ENCODE measurements around the gene UVRAG.

The UVRAG gene

GRCh38 chr11:75910426-75911145 lies 95.6 kb downstream of the UVRAG start:
- Histone ChIP-seq H2BK120ac (ENCODE audit: low read depth, low read length) (no peak overlapping the region), H3K23ac (ENCODE audit: low read length) (no peak overlapping the region), H2AK5ac (ENCODE audit: low read length) (no peak overlapping the region), H4K5ac (ENCODE audit: low read length) (no peak overlapping the region), H3K27ac (ENCODE audit: low read depth, low read length) (no peak overlapping the region), H3K27me3 (ENCODE audit: insufficient read depth, low read length, poor library complexity) (no peaks in the 10 kb centered on the region), H3K4me1 (ENCODE audit: control insufficient read depth, low read depth, low read length) (no peaks in the 10 kb centered on the region), H4K8ac (ENCODE audit: low read depth, low read length) (no peak overlapping the region), H3K79me2 (ENCODE audit: control insufficient read depth, insufficient read depth, low read length) (no peaks in the 10 kb centered on the region), H2BK15ac (replicated peaks; ENCODE audit: low read depth) (no peak overlapping the region), H3K4ac (ENCODE audit: low read depth, low read length) (no peak overlapping the region), H3K4me3 (ENCODE audit: low read length) (no peak overlapping the region), H3K56ac (ENCODE audit: low read length) (no peak overlapping the region), H3K79me1 (ENCODE audit: low read length) (no peaks in the 10 kb centered on the region), H3K18ac (ENCODE audit: low read length) (no peak overlapping the region), H3K4me2 (ENCODE audit: low read length) (no peak overlapping the region), H2BK5ac (ENCODE audit: low read length) (no peak overlapping the region), H3K9ac (ENCODE audit: low read length) (no peak overlapping the region), H3K36me3 (ENCODE audit: control insufficient read depth, insufficient read depth, low read length) (no peaks in the 10 kb centered on the region)
- DNase-seq, result no peak
- no CpG with 5 or more reads among the region's 3 CpGs for WGBS (ENCODE audit: extremely low coverage, insufficient coverage, low lambda C conversion rate)

- Histone ChIP-seq H2BK120ac (ENCODE audit: low read depth, low read length) (no peak overlapping the region), H3K79me2 (ENCODE audit: control insufficient read depth, insufficient read depth, low read length) (no peaks in the 10 kb centered on the region), H4K5ac (ENCODE audit: low read length) (no peak overlapping the region), H3K56ac (ENCODE audit: low read length) (no peak overlapping the region), H3K4me3 (ENCODE audit: low read length) (no peak overlapping the region), H2BK15ac (replicated peaks; ENCODE audit: low read depth) (no peak overlapping the region), H4K8ac (ENCODE audit: low read depth, low read length) (no peak overlapping the region), H3K4me1 (ENCODE audit: control insufficient read depth, low read depth, low read length) (no peaks in the 10 kb centered on the region), H3K23ac (ENCODE audit: low read length) (no peak overlapping the region), H3K9ac (ENCODE audit: low read length) (no peak overlapping the region), H3K27me3 (ENCODE audit: insufficient read depth, low read length, poor library complexity) (no peaks in the 10 kb centered on the region), H3K4me2 (ENCODE audit: low read length) (no peak overlapping the region), H3K4ac (ENCODE audit: low read depth, low read length) (no peak overlapping the region), H2BK5ac (ENCODE audit: low read length) (no peak overlapping the region), H3K27ac (ENCODE audit: low read depth, low read length) (no peak overlapping the region), H3K79me1 (ENCODE audit: low read length) (no peaks in the 10 kb centered on the region), H2AK5ac (ENCODE audit: low read length) (no peak overlapping the region), H3K36me3 (ENCODE audit: control insufficient read depth, insufficient read depth, low read length) (no peaks in the 10 kb centered on the region), H3K18ac (ENCODE audit: low read length) (no peak overlapping the region)
- WGBS (ENCODE audit: extremely low coverage, insufficient coverage, low lambda C conversion rate), result no CpG with 5 or more reads among the region's 11 CpGs
- no peak for DNase-seq
These were observed 96.4 kb downstream of the UVRAG start for GRCh38 chr11:75911459-75911858.

GRCh38 chr11:75913984-75914383 lies 99.0 kb downstream of the UVRAG start:
- H4K5ac ChIP-seq (ENCODE audit: low read length), result no peak overlapping the region
- H3K4me1 ChIP-seq (ENCODE audit: control insufficient read depth, low read depth, low read length), result no peaks in the 10 kb centered on the region
- no peak overlapping the region for H4K8ac ChIP-seq (ENCODE audit: low read depth, low read length)
- H3K56ac ChIP-seq (ENCODE audit: low read length), result no peak overlapping the region
- no peaks in the 10 kb centered on the region for H3K79me2 ChIP-seq (ENCODE audit: control insufficient read depth, insufficient read depth, low read length)
- no peak overlapping the region for H2BK120ac ChIP-seq (ENCODE audit: low read depth, low read length)
- WGBS (ENCODE audit: extremely low coverage, insufficient coverage, low lambda C conversion rate), result no CpG with 5 or more reads among the region's 2 CpGs
- H2BK15ac ChIP-seq (replicated peaks; ENCODE audit: low read depth), result no peak overlapping the region
- no peak overlapping the region for H3K23ac ChIP-seq (ENCODE audit: low read length)
- H3K27me3 ChIP-seq (ENCODE audit: insufficient read depth, low read length, poor library complexity), result no peaks in the 10 kb centered on the region
- H2BK5ac ChIP-seq (ENCODE audit: low read length), result no peak overlapping the region
- no peak overlapping the region for H3K9ac ChIP-seq (ENCODE audit: low read length)
- no peaks in the 10 kb centered on the region for H3K79me1 ChIP-seq (ENCODE audit: low read length)
- H3K27ac ChIP-seq (ENCODE audit: low read depth, low read length), result no peak overlapping the region
- no peak overlapping the region for H3K18ac ChIP-seq (ENCODE audit: low read length)
- no peak overlapping the region for H3K4ac ChIP-seq (ENCODE audit: low read depth, low read length)
- no peak overlapping the region for H3K4me3 ChIP-seq (ENCODE audit: low read length)
- H3K36me3 ChIP-seq (ENCODE audit: control insufficient read depth, insufficient read depth, low read length), result no peaks in the 10 kb centered on the region
- H3K4me2 ChIP-seq (ENCODE audit: low read length), result no peak overlapping the region
- H2AK5ac ChIP-seq (ENCODE audit: low read length), result no peak overlapping the region
- no peak for DNase-seq

DNA sequence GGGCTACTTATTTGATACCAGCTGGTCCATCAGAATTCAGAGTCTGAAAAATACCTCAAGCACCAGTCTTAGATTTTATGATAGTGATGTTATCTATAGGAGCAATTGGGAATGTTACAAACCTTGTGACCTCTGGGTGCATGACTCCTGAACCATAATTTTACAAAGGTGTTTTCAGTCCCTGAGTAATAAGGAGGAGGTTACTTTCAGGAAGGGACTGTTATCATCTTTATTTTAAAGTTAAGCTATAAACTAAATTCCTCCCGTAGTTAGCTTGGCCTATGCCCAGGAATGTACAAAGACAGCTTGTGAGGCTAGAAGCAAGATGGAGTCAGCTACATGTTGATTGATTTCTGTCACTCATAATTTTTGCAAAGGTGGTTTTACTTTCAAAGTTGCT lies 101.9 kb downstream of the UVRAG start:
- H3K36me3 ChIP-seq (ENCODE audit: control insufficient read depth, insufficient read depth, low read length), result no peaks in the 10 kb centered on the region
- no peak overlapping the region for H2AK5ac ChIP-seq (ENCODE audit: low read length)
- no CpG with 5 or more reads among the region's 1 CpG for WGBS (ENCODE audit: extremely low coverage, insufficient coverage, low lambda C conversion rate)
- H4K8ac ChIP-seq (ENCODE audit: low read depth, low read length), result no peak overlapping the region
- H2BK15ac ChIP-seq (replicated peaks; ENCODE audit: low read depth), result no peak overlapping the region
- H2BK5ac ChIP-seq (ENCODE audit: low read length), result no peak overlapping the region
- H3K4me2 ChIP-seq (ENCODE audit: low read length), result no peak overlapping the region
- H3K4me3 ChIP-seq (ENCODE audit: low read length), result no peak overlapping the region
- no peak overlapping the region for H4K5ac ChIP-seq (ENCODE audit: low read length)
- H3K4ac ChIP-seq (ENCODE audit: low read depth, low read length), result no peak overlapping the region
- DNase-seq, result no peak
- H3K79me1 ChIP-seq (ENCODE audit: low read length), result no peaks in the 10 kb centered on the region
- H3K4me1 ChIP-seq (ENCODE audit: control insufficient read depth, low read depth, low read length), result no peaks in the 10 kb centered on the region
- no peak overlapping the region for H3K9ac ChIP-seq (ENCODE audit: low read length)
- H3K23ac ChIP-seq (ENCODE audit: low read length), result no peak overlapping the region
- H2BK120ac ChIP-seq (ENCODE audit: low read depth, low read length), result no peak overlapping the region
- no peak overlapping the region for H3K18ac ChIP-seq (ENCODE audit: low read length)
- H3K27me3 ChIP-seq (ENCODE audit: insufficient read depth, low read length, poor library complexity), result no peaks in the 10 kb centered on the region
- H3K56ac ChIP-seq (ENCODE audit: low read length), result no peak overlapping the region
- no peaks in the 10 kb centered on the region for H3K79me2 ChIP-seq (ENCODE audit: control insufficient read depth, insufficient read depth, low read length)
- H3K27ac ChIP-seq (ENCODE audit: low read depth, low read length), result no peak overlapping the region

- H3K4ac ChIP-seq (ENCODE audit: low read depth, low read length), result no peak overlapping the region
- H3K79me2 ChIP-seq (ENCODE audit: control insufficient read depth, insufficient read depth, low read length), result no peaks in the 10 kb centered on the region
- no peak overlapping the region for H2BK15ac ChIP-seq (replicated peaks; ENCODE audit: low read depth)
- H2AK5ac ChIP-seq (ENCODE audit: low read length), result no peak overlapping the region
- H3K18ac ChIP-seq (ENCODE audit: low read length), result no peak overlapping the region
- no peaks in the 10 kb centered on the region for H3K36me3 ChIP-seq (ENCODE audit: control insufficient read depth, insufficient read depth, low read length)
- H3K4me2 ChIP-seq (ENCODE audit: low read length), result no peak overlapping the region
- no peak overlapping the region for H2BK120ac ChIP-seq (ENCODE audit: low read depth, low read length)
- H2BK5ac ChIP-seq (ENCODE audit: low read length), result no peak overlapping the region
- no peak overlapping the region for H3K23ac ChIP-seq (ENCODE audit: low read length)
- WGBS (ENCODE audit: extremely low coverage, insufficient coverage, low lambda C conversion rate), result no CpG with 5 or more reads among the region's 7 CpGs
- H3K56ac ChIP-seq (ENCODE audit: low read length), result no peak overlapping the region
- H3K79me1 ChIP-seq (ENCODE audit: low read length), result no peaks in the 10 kb centered on the region
- no peak for DNase-seq
- no peak overlapping the region for H3K4me3 ChIP-seq (ENCODE audit: low read length)
- H3K27ac ChIP-seq (ENCODE audit: low read depth, low read length), result no peak overlapping the region
- H3K27me3 ChIP-seq (ENCODE audit: insufficient read depth, low read length, poor library complexity), result no peaks in the 10 kb centered on the region
- no peak overlapping the region for H4K8ac ChIP-seq (ENCODE audit: low read depth, low read length)
- no peaks in the 10 kb centered on the region for H3K4me1 ChIP-seq (ENCODE audit: control insufficient read depth, low read depth, low read length)
- H4K5ac ChIP-seq (ENCODE audit: low read length), result no peak overlapping the region
- H3K9ac ChIP-seq (ENCODE audit: low read length), result no peak overlapping the region
These were observed 103.3 kb downstream of the UVRAG start for GRCh38 chr11:75918331-75918730.

- no peak overlapping the region for H3K23ac ChIP-seq (ENCODE audit: low read length)
- no peak for DNase-seq
These were observed 104.5 kb downstream of the UVRAG start for GRCh38 chr11:75919525-75919924.

More at GRCh38 chr11:75919525-75919924, 104.5 kb downstream of the UVRAG start:
- Histone ChIP-seq H3K27me3 (ENCODE audit: insufficient read depth, low read length, poor library complexity) (no peaks in the 10 kb centered on the region), H3K18ac (ENCODE audit: low read length) (no peak overlapping the region), H3K36me3 (ENCODE audit: control insufficient read depth, insufficient read depth, low read length) (no peaks in the 10 kb centered on the region), H3K79me2 (ENCODE audit: control insufficient read depth, insufficient read depth, low read length) (no peaks in the 10 kb centered on the region), H3K4me2 (ENCODE audit: low read length) (no peak overlapping the region), H3K4me1 (ENCODE audit: control insufficient read depth, low read depth, low read length) (no peaks in the 10 kb centered on the region), H2AK5ac (ENCODE audit: low read length) (no peak overlapping the region), H3K4ac (ENCODE audit: low read depth, low read length) (no peak overlapping the region), H4K8ac (ENCODE audit: low read depth, low read length) (no peak overlapping the region), H3K27ac (ENCODE audit: low read depth, low read length) (no peak overlapping the region), H3K9ac (ENCODE audit: low read length) (no peak overlapping the region), H4K5ac (ENCODE audit: low read length) (no peak overlapping the region), H3K4me3 (ENCODE audit: low read length) (no peak overlapping the region), H2BK15ac (replicated peaks; ENCODE audit: low read depth) (no peak overlapping the region), H2BK5ac (ENCODE audit: low read length) (no peak overlapping the region), H3K79me1 (ENCODE audit: low read length) (no peaks in the 10 kb centered on the region), H3K56ac (ENCODE audit: low read length) (no peak overlapping the region), H2BK120ac (ENCODE audit: low read depth, low read length) (no peak overlapping the region)
- WGBS (ENCODE audit: extremely low coverage, insufficient coverage, low lambda C conversion rate), result no CpG with 5 or more reads among the region's 2 CpGs
